Stimulated activated CD8-positive, alpha-beta memory T cell treated with anti-CD3 and anti-CD28 coated beads, Interleukin-7, amount 100 ng/mL, for 48 hours (primary cell): ENCODE data around the gene ADM5.

ENCODE experiments used
- DNase-seq, 2 donors: peaks; one replicate each; pipeline ENCODE4 v3.0.0-alpha.2; 2020; ENCODE audit warnings: low read depth in 1 of 2; ENCODE audit errors: extremely low read depth in 1 of 2

Gene ADM5

GRCh38 chr19:49679771-49680413 is 9.5 kb upstream of the ADM5 start:
- DNase-seq: no peak

GRCh38 chr19:49680421-49681351 is 8.7 kb upstream of the ADM5 start:
- DNase-seq: peak; percentile 88

- no peak for DNase-seq
Measured at GRCh38 chr19:49681830-49682229, 7.6 kb upstream of the ADM5 start.

GRCh38 chr19:49682274-49682673 is 7.1 kb upstream of the ADM5 start:
- no peak for DNase-seq

GRCh38 chr19:49683814-49684250 is 5.6 kb upstream of the ADM5 start:
- DNase-seq: no peak

GRCh38 chr19:49684251-49684982 is 5.0 kb upstream of the ADM5 start:
- DNase-seq: no peak

- no peak for DNase-seq
Measured at GRCh38 chr19:49684983-49685553, 4.3 kb upstream of the ADM5 start.

- DNase-seq: no peak
Measured at GRCh38 chr19:49685845-49686332, 3.5 kb upstream of the ADM5 start.

GRCh38 chr19:49686503-49687088 is 2.8 kb upstream of the ADM5 start:
- DNase-seq: no peak

- no peak for DNase-seq
Measured at GRCh38 chr19:49687150-49687549, 2.2 kb upstream of the ADM5 start.

- DNase-seq: no peak
Measured at GRCh38 chr19:49687566-49688316, 1.7 kb upstream of the ADM5 start.

GRCh38 chr19:49688531-49689132 is 762 bp upstream of the ADM5 start:
- DNase-seq: no peak

GRCh38 chr19:49690079-49690655 is 773 bp downstream of the ADM5 start:
- DNase-seq: no peak

- peak in 1 of 2 donors; percentile 41 for DNase-seq
Measured at GRCh38 chr19:49690656-49691242, 1.4 kb downstream of the ADM5 start, which contains the start of gene CPT1C. Gene CPT1C, plus strand, starts transcription at chr19:49691116. Its CDS starts 1,137 bp downstream, at chr19:49692253.

- no peak for DNase-seq
Measured at GRCh38 chr19:49691243-49692146, 2.1 kb downstream of the ADM5 start.

- DNase-seq: no peak
Measured at GRCh38 chr19:49692147-49692506, 2.7 kb downstream of the ADM5 start.

GRCh38 chr19:49696115-49696514 is 6.7 kb downstream of the ADM5 start:
- DNase-seq: no peak

- DNase-seq: no peak
Measured at GRCh38 chr19:49696865-49697264, 7.5 kb downstream of the ADM5 start.
